K562 (cell line): ENCODE data around the gene EMC6. TPM values are rescaled to one million over a fixed set of nuclear protein-coding genes. Genes with fewer than 3 reads are reported as not detected.

ENCODE experiments used
- ATAC-seq: fragments of 200-7000 bp; cut with Tn5 transposase; 3 replicates; pipeline ENCODE4 v1.9.1; 2020; ENCODE audit warnings: moderate library complexity
- BruUV-seq: library from RNA; stranded (reverse); fragments of 400-500 nt; replicated peaks from 2 replicates; lab custom pipeline; 2021; lab: Mats Ljungman, UMichigan
- CTCF ChIA-PET: fragments of 300-600 bp; formaldehyde crosslinking; extraction: SDS; loops from one replicate; lab custom pipeline; 2021; ENCODE audit warnings: low intra/inter-chr PET ratio; lab: Yijun Ruan, JAX
- POLR2A ChIA-PET: fragments of 300-600, 350-650 bp; sonication (Branson Sonifier 250); formaldehyde crosslinking; extraction: SDS; loops from one replicate; lab custom pipeline; 2021; ENCODE audit warnings: antibody characterized with exemption, inconsistent platforms; lab: Yijun Ruan, JAX
- DNase-seq, 4 experiments: peaks; one replicate each; pipeline versions ENCODE4 v3.0.0 to v3.0.0-alpha.2; 2011 to 2018; ENCODE audit warnings: low spot score in 3 of 4, mixed read lengths in 3 of 4; ENCODE audit errors: extremely low read depth in 1 of 4
- FAIRE-seq: peaks from 2 replicates; lab custom pipeline; 2011; peaks lifted over from hg19 to GRCh38; lab: Jason Lieb, UNC
- H2AFZ ChIP-seq: 2 replicates; pipeline ENCODE4 v1.6.0; 2011; ENCODE audit warnings: low read depth, low read length, control low read depth, inconsistent platforms
- H3K27ac ChIP-seq: fragments of 200-600 bp; 3 replicates; pipeline ENCODE4 v1.8.0; 2011; ENCODE audit warnings: low read depth, mild to moderate bottlenecking, control low read depth, inconsistent platforms, low read length, moderate library complexity, mixed read lengths; ENCODE audit errors: extremely low read depth
- H3K27me3 ChIP-seq, 2 experiments: fragments of 300-600 bp in 1 of 2; 2 replicates in 1 of 2; 3 replicates in 1 of 2; pipeline versions ENCODE4 v1.6.0 to v1.8.0; 2011; ENCODE audit warnings: inconsistent platforms in 2 of 2, low read length in 2 of 2, mild to moderate bottlenecking in 1 of 2, mixed read lengths in 1 of 2, moderate library complexity in 1 of 2; ENCODE audit not compliant: control insufficient read depth in 2 of 2, insufficient read depth in 2 of 2
- H3K36me3 ChIP-seq: fragments of 300-600 bp; 3 replicates; pipeline ENCODE4 v1.8.0; 2011; ENCODE audit warnings: mild to moderate bottlenecking, low read length, inconsistent platforms; ENCODE audit not compliant: control insufficient read depth, insufficient read depth
- H3K4me1 ChIP-seq, 2 experiments: fragments of 200-600 bp in 1 of 2; replicated peaks in 1 of 2; 2 replicates in 1 of 2; 3 replicates in 1 of 2; pipeline versions ENCODE4 v1.5.1 to v1.8.0; 2011; ENCODE audit warnings: inconsistent platforms in 2 of 2, low read length in 2 of 2, mild to moderate bottlenecking in 1 of 2, mixed read lengths in 1 of 2, moderate library complexity in 1 of 2; ENCODE audit not compliant: control insufficient read depth in 2 of 2, insufficient read depth in 2 of 2
- H3K4me2 ChIP-seq: 2 replicates; pipeline ENCODE4 v1.6.1; 2011; ENCODE audit warnings: low read length, control low read depth, inconsistent platforms, mixed read lengths; ENCODE audit not compliant: insufficient read depth
- H3K4me3 ChIP-seq: fragments of 200-600 bp; sonication (generic), shearing (Covaris generic); 2 replicates; pipeline ENCODE4 v1.5.1; 2016; ENCODE audit warnings: control low read depth, inconsistent platforms
- H3K79me2 ChIP-seq: fragments of 200-600 bp; 3 replicates; pipeline ENCODE4 v1.8.0; 2011; ENCODE audit warnings: low read length, inconsistent platforms; ENCODE audit not compliant: control insufficient read depth, insufficient read depth
- H3K9ac ChIP-seq, 2 experiments: 2 replicates each; pipeline versions ENCODE4 v1.6.0 to v1.6.1; 2011; ENCODE audit warnings: low read depth in 2 of 2, low read length in 2 of 2, control low read depth in 1 of 2, inconsistent platforms in 1 of 2, mild to moderate bottlenecking in 1 of 2, mixed read lengths in 1 of 2; ENCODE audit not compliant: insufficient read depth in 1 of 2
- H3K9me1 ChIP-seq: one replicate; pipeline ENCODE4 v1.6.0; 2011; ENCODE audit warnings: inconsistent platforms, mild to moderate bottlenecking, low read length, moderate library complexity; ENCODE audit not compliant: control insufficient read depth, insufficient read depth
- H3K9me3 ChIP-seq: replicated peaks from 2 replicates; pipeline ENCODE4 v1.5.1; 2011; ENCODE audit warnings: low read depth, low read length, inconsistent platforms; ENCODE audit not compliant: control insufficient read depth, insufficient read depth
- H4K20me1 ChIP-seq: replicated peaks from 2 replicates; pipeline ENCODE4 v1.6.1; 2011; ENCODE audit warnings: low read length, inconsistent platforms, mixed read lengths; ENCODE audit not compliant: control insufficient read depth, insufficient read depth
- ATF3 ChIP-seq, 2 experiments: fragments of 450-650 bp in 1 of 2; sonication (generic) in 1 of 2; formaldehyde crosslinking in 1 of 2; IDR thresholded peaks in 1 of 2; conservative IDR thresholded peaks in 1 of 2; 2 replicates each; pipeline versions ENCODE4 v1.6.1 to v1.8.1; 2016 to 2023; ENCODE audit warnings: mild to moderate bottlenecking in 2 of 2, moderate library complexity in 2 of 2, inconsistent platforms in 1 of 2, missing genetic modification reagents in 1 of 2
- BACH1 ChIP-seq: fragments of 200-800 bp; sonication (Bioruptor generic); IDR thresholded peaks from 2 replicates; pipeline ENCODE4 v1.6.1; 2016; ENCODE audit warnings: missing genetic modification characterization, missing compliant biosample characterization
- CBX1 ChIP-seq: sonication (generic); IDR thresholded peaks from 2 replicates; pipeline ENCODE4 v1.6.1; 2016; ENCODE audit warnings: antibody characterized with exemption, low read depth, mild to moderate bottlenecking
- ESRRA ChIP-seq: fragments of 450-650 bp; IDR thresholded peaks from 2 replicates; pipeline ENCODE4 v1.6.1; 2014; ENCODE audit warnings: low read depth, mild to moderate bottlenecking, moderate library complexity, borderline replicate concordance
- FUS ChIP-seq: fragments of 200-400 bp; formaldehyde crosslinking; optimal IDR thresholded peaks from 2 replicates; pipeline ENCODE3; 2017; ENCODE audit warnings: low read depth, low read length
- GATA2 ChIP-seq: sonication (generic); formaldehyde crosslinking; IDR thresholded peaks from 2 replicates; pipeline ENCODE4 v1.4.0; 2020; ENCODE audit warnings: mild to moderate bottlenecking, missing genetic modification reagents
- GTF3C2 ChIP-seq: IDR thresholded peaks from 3 replicates; pipeline ENCODE4 v1.6.1; 2011; ENCODE audit warnings: borderline replicate concordance, mild to moderate bottlenecking, moderate library complexity; ENCODE audit not compliant: insufficient read length; ENCODE audit errors: extremely low read depth
- HDAC8 ChIP-seq: fragments of 450-650 bp; IDR thresholded peaks from 2 replicates; pipeline ENCODE4 v1.6.1; 2016; ENCODE audit warnings: mild to moderate bottlenecking, missing genetic modification characterization, moderate library complexity, missing compliant biosample characterization
- HMGN3 ChIP-seq: IDR thresholded peaks from 2 replicates; pipeline ENCODE4 v1.6.1; 2011; ENCODE audit warnings: borderline replicate concordance, low read depth, mild to moderate bottlenecking, mixed read lengths, low read length; ENCODE audit not compliant: insufficient read length; ENCODE audit errors: extremely low read depth
- IFI16 ChIP-seq: fragments of 250-450 bp; sonication (Bioruptor Pico); IDR thresholded peaks from 2 replicates; pipeline ENCODE4 v2.1.2; 2022; ENCODE audit warnings: mild to moderate bottlenecking, inconsistent platforms
- KDM1A ChIP-seq, 2 experiments: fragments of 450-650 bp; IDR thresholded peaks; 2 replicates each; pipeline ENCODE4 v1.6.1; 2016; ENCODE audit warnings: mild to moderate bottlenecking in 2 of 2
- KLF6 ChIP-seq: fragments of 250-450 bp; sonication (Bioruptor Pico); IDR thresholded peaks from 2 replicates; pipeline ENCODE4 v1.4.0; 2020; ENCODE audit warnings: mild to moderate bottlenecking, moderate library complexity, borderline replicate concordance
- MAX ChIP-seq: sonication (generic); formaldehyde crosslinking; IDR thresholded peaks from 2 replicates; pipeline ENCODE4 v1.9.0; 2022; ENCODE audit warnings: mild to moderate bottlenecking, missing genetic modification reagents
- MAZ ChIP-seq, 2 experiments: fragments of 450-650 bp in 1 of 2; sonication (generic) in 1 of 2; formaldehyde crosslinking; IDR thresholded peaks in 1 of 2; conservative IDR thresholded peaks in 1 of 2; 2 replicates each; pipeline versions ENCODE4 v1.4.0 to v1.5.0; 2020; ENCODE audit warnings: mild to moderate bottlenecking in 1 of 2, missing genetic modification reagents in 1 of 2
- MXI1 ChIP-seq: IDR thresholded peaks from 2 replicates; pipeline ENCODE4 v1.6.1; 2011; ENCODE audit warnings: low read depth, mild to moderate bottlenecking, improper control_type of control experiment, low read length
- SMARCA5 ChIP-seq: fragments of 450-650 bp; IDR thresholded peaks from 2 replicates; pipeline ENCODE4 v1.6.1; 2016
- SMARCE1 ChIP-seq: fragments of 450-650 bp; IDR thresholded peaks from 2 replicates; pipeline ENCODE4 v1.7.1; 2016; ENCODE audit warnings: mild to moderate bottlenecking
- YBX1 ChIP-seq: fragments of 450-650 bp; IDR thresholded peaks from 2 replicates; pipeline ENCODE4 v1.7.1; 2016; ENCODE audit warnings: mild to moderate bottlenecking
- ZFP36 ChIP-seq: fragments of 150-350 bp; IDR thresholded peaks from 2 replicates; pipeline ENCODE4 v1.6.1; 2018; ENCODE audit warnings: low read length, low read depth; ENCODE audit not compliant: partially characterized antibody
- ZNF174 ChIP-seq: fragments of 250-450 bp; sonication (Bioruptor Pico); IDR thresholded peaks from 2 replicates; pipeline ENCODE4 v1.4.0; 2020; ENCODE audit warnings: mild to moderate bottlenecking
- WGBS: fragments of 100-300 bp; shearing (Covaris generic); methylation state at CpG from one replicate; pipeline ENCODE4 v1.1.6; 2016; ENCODE audit warnings: low coverage, mixed read lengths; ENCODE audit not compliant: insufficient coverage; ENCODE audit errors: missing lambda C conversion rate; 5-methylcytosine and 5-hydroxymethylcytosine counted together
- in situ Hi-C: fragments of 300-500 bp; cut with MboI; formaldehyde crosslinking; loops from 4 replicates; pipeline ENCODE4 v1.15.0; 2018; ENCODE audit warnings: inconsistent platforms, mixed read lengths
- intact Hi-C: fragments of 100-400 bp; cut with micrococcal nuclease; formaldehyde crosslinking; loops from 2 replicates; pipeline ENCODE4 v1.14.2; 2022
- polyA plus RNA-seq, 8 experiments: library from polyadenylated mRNA; depleted of rRNA in 4 of 8; stranded (reverse) in 5 of 8; unstranded in 3 of 8; fragments of >200 nt; fragmentation: Nextera tagmentation in 2 of 8; fragmentation: Illumina TruSeq in 1 of 8; extraction: Ambion mirVana in 2 of 8; extraction: Trizol in 1 of 8; gene quantifications; 2 replicates each; pipeline versions ENCODE4 v1.2.1 to v1.2.3, GENCODE V29; 2011 to 2014; ENCODE audit warnings: inconsistent platforms in 1 of 8, missing spikeins in 1 of 8
- total RNA-seq, 7 experiments: library from RNA; depleted of rRNA in 6 of 7; stranded (reverse); fragments of >200 nt in 6 of 7; fragmentation: Illumina TruSeq in 2 of 7; extraction: Trizol in 2 of 7; gene quantifications; 2 replicates each; pipeline versions ENCODE4 v1.2.1 to v1.2.3, GENCODE V29; 2011 to 2021; ENCODE audit warnings: low replicate concordance in 1 of 7

EMC6 gene
- total and polyA plus RNA-seq, 9 of the 15 experiments (the other 6 are each of a cell fraction or from before 2014, with no cell fraction given), result 2.9 to 136 (median 24.9) TPM

- Histone ChIP-seq H3K4me1 (peaks cover 21 to 22% of the 10 kb centered on the region in 2 experiments), H3K27me3 (no peaks in the 10 kb centered on the region), H3K9ac (no peak overlapping the region), H3K36me3 (peaks cover 3% of the 10 kb centered on the region; the same call in 1 of the 3 replicates), H2AFZ (no peak overlapping the region), H3K27ac (no peak overlapping the region), H3K9me1 (no peaks in the 10 kb centered on the region), H4K20me1 (no peaks in the 10 kb centered on the region), H3K4me2 (no peak overlapping the region), H3K4me3 (no peak overlapping the region), H3K79me2 (no peaks in the 10 kb centered on the region), H3K9me3 (no peaks in the 10 kb centered on the region)
- POLR2A ChIA-PET, result no interaction called here
- FAIRE-seq (no peak), ATAC-seq (no peak), DNase-seq (no peak)
- CTCF ChIA-PET, result no interaction called here
- intact Hi-C loops (no loop called here), in situ Hi-C loops (no loop called here)
- BruUV-seq, result no TSS peak
- 70% methylated on average over 4 of the region's 4 CpGs for WGBS
- no peak for TF ChIP-seq IFI16 (CRISPR knock-in tag)
- no peak for TF ChIP-seq KLF6 (CRISPR knock-in tag)
- no peak for TF ChIP-seq FUS
- TF ChIP-seq BACH1 (tag), result no peak
- no peak for TF ChIP-seq MXI1
- TF ChIP-seq ATF3 (IDR thresholded peaks at IDR 0.05), result peak; percentile 38
- no peak for TF ChIP-seq ATF3 (CRISPR knock-in tag; conservative IDR thresholded peaks at IDR 0.05)
- peak; percentile 43 to 69; a peak in 3 of 4 replicates for TF ChIP-seq KDM1A (IDR thresholded peaks at IDR 0.05)
- TF ChIP-seq YBX1, result no peak
- TF ChIP-seq SMARCA5, result peak; percentile 65; the same call in 1 of the 2 replicates
- TF ChIP-seq HDAC8, result no peak
- peak; percentile 81 for TF ChIP-seq ZFP36
- no peak for TF ChIP-seq GTF3C2
- no peak for TF ChIP-seq MAX
- no peak for TF ChIP-seq CBX1
- TF ChIP-seq MAZ (CRISPR knock-in tag; conservative IDR thresholded peaks at IDR 0.05 in 1 of 2, IDR thresholded peaks at IDR 0.05 in 1 of 2), result no peak
- no peak for TF ChIP-seq GATA2 (CRISPR knock-in tag)
- TF ChIP-seq SMARCE1, result no peak
- no peak for TF ChIP-seq ESRRA
- TF ChIP-seq HMGN3, result no peak
- TF ChIP-seq ZNF174, result no peak
Observed at GRCh38 chr17:3643889-3644349, 24.7 kb upstream of the EMC6 start.
